ENCODE data around the gene ZMYM2. TPM values are rescaled to one million over a fixed set of nuclear protein-coding genes. Genes with fewer than 3 reads are reported as not detected.
"Not testable (repeated sequence)": the region's sequence is repeated elsewhere in the genome, so short reads cannot be mapped to it uniquely, and the experiment has no call there.

The ZMYM2 gene
- total RNA-seq, 4 donors from 2014 or later = 40.6 to 92.8 (median 50.7) TPM

DNA sequence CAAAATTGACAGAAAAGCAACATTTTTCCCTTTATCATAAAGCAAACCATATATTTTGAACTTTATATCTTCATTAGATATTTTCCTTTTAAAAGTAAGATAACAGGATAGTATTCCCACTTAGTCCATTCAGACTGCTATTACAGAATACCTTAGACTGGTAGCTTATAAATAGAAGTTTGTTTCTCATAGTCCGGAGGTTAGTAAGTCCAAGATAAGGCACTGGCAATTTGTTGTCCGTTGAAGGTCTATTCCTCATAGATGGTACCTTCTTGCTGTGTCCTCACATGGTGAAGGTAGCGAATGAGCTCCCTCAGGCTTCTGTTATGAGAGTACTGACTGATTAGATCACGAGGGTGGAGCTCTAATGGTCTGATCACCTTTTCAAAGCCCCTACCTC is 70.4 kb downstream of the ZMYM2 start:
- H3K9me3 ChIP-seq = no peaks in the 10 kb centered on the region
- no peak overlapping the region for H3K27ac ChIP-seq
- TF ChIP-seq POLR2A (IDR thresholded peaks at IDR 0.05) = no peak
- TF ChIP-seq POLR2AphosphoS5 (IDR thresholded peaks at IDR 0.05) = no peak
- no peak for TF ChIP-seq EP300 (IDR thresholded peaks at IDR 0.05)
- TF ChIP-seq, protein P1, sequence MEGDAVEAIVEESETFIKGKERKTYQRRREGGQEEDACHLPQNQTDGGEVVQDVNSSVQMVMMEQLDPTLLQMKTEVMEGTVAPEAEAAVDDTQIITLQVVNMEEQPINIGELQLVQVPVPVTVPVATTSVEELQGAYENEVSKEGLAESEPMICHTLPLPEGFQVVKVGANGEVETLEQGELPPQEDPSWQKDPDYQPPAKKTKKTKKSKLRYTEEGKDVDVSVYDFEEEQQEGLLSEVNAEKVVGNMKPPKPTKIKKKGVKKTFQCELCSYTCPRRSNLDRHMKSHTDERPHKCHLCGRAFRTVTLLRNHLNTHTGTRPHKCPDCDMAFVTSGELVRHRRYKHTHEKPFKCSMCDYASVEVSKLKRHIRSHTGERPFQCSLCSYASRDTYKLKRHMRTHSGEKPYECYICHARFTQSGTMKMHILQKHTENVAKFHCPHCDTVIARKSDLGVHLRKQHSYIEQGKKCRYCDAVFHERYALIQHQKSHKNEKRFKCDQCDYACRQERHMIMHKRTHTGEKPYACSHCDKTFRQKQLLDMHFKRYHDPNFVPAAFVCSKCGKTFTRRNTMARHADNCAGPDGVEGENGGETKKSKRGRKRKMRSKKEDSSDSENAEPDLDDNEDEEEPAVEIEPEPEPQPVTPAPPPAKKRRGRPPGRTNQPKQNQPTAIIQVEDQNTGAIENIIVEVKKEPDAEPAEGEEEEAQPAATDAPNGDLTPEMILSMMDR (IDR thresholded peaks at IDR 0.05) = no peak
- H3K36me3 ChIP-seq = peaks cover 0 to 80% of the 10 kb centered on the region in 2 donors
- H3K4me1 ChIP-seq = no peaks in the 10 kb centered on the region
- H3K4me3 ChIP-seq = no peak overlapping the region
- H3K27me3 ChIP-seq = no peaks in the 10 kb centered on the region
- no peak for ATAC-seq
- WGBS, 2 donors (ENCODE audit: low coverage in 1 of 2) = 58% methylated on average over 2 of the region's 4 CpGs; no CpG with 5 or more reads in 1 of the 2 donors

DNA sequence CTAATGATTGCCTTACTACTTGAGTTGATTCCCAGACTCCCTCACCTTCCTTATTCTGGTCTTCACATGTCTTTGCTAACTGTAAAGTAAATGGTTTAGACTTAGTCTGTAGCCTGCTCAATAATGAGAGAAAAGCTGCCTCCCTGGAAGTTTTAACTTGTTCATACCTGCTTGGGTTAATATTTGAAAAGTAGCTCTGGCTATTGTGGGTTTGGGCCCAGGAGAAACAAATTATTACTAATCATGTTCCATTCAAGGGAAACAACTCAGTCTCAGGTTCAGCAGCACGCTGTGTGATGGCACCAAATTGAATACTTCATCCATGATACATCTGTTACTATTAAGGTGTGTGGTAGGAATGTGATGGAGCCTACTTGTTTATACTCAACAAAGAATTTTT is 75.0 kb downstream of the ZMYM2 start:
- Histone ChIP-seq H3K4me3 (no peak overlapping the region), H3K27me3 (no peaks in the 10 kb centered on the region), H3K27ac (no peak overlapping the region), H3K36me3 (peaks cover 5 to 95% of the 10 kb centered on the region in 2 donors), H3K9me3 (no peaks in the 10 kb centered on the region), H3K4me1 (no peaks in the 10 kb centered on the region)
- WGBS, 2 donors (ENCODE audit: low coverage in 1 of 2) = 89 to 100% methylated on average over 1 of the region's 1 CpG
- TF ChIP-seq POLR2AphosphoS5 (IDR thresholded peaks at IDR 0.05) = no peak
- TF ChIP-seq, protein P1 (IDR thresholded peaks at IDR 0.05) = no peak
- no peak for TF ChIP-seq EP300 (IDR thresholded peaks at IDR 0.05)
- no peak for TF ChIP-seq POLR2A (IDR thresholded peaks at IDR 0.05)
- no peak for ATAC-seq

GRCh38 chr13:20035130-20035529 is 76.6 kb downstream of the ZMYM2 start:
- H3K4me1 ChIP-seq = no peaks in the 10 kb centered on the region

DNA sequence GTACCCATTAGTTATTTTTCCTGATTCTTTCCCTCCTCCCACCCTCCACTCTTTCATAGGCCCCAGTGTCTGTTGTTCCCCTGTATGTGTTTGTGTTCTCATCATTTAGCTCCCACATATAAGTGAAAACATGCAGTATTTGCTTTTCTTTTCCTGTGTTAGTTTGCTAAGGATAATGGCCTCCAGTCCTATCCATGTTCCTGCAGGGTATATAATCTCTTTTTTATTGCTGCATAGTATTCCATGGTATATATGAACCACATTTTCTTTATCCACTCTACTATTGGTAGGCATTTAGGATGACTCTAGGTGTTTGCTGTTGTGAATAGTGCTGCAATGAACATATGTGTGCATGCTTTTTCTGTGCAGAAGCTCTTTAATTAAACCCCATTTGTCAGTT is 79.4 kb downstream of the ZMYM2 start:
- H3K9me3 ChIP-seq = no peaks in the 10 kb centered on the region
- no peak for ATAC-seq
- no peak overlapping the region for H3K4me3 ChIP-seq
- no peak overlapping the region for H3K27ac ChIP-seq
- TF ChIP-seq, protein P1 (IDR thresholded peaks at IDR 0.05) = no peak
- TF ChIP-seq EP300 (IDR thresholded peaks at IDR 0.05) (no peak), POLR2AphosphoS5 (IDR thresholded peaks at IDR 0.05) (no peak), POLR2A (IDR thresholded peaks at IDR 0.05) (no peak)
- H3K27me3 ChIP-seq = no peaks in the 10 kb centered on the region
- peaks cover 5 to 81% of the 10 kb centered on the region in 2 donors for H3K36me3 ChIP-seq
- no peaks in the 10 kb centered on the region for H3K4me1 ChIP-seq

More at GRCh38 chr13:20035130-20035529, 76.6 kb downstream of the ZMYM2 start:
- Histone ChIP-seq H3K27ac (no peak overlapping the region), H3K27me3 (no peaks in the 10 kb centered on the region), H3K36me3 (peaks cover 5 to 92% of the 10 kb centered on the region in 2 donors), H3K9me3 (no peaks in the 10 kb centered on the region), H3K4me3 (no peak overlapping the region)
- ATAC-seq = no peak
- TF ChIP-seq POLR2A (IDR thresholded peaks at IDR 0.05) (no peak), POLR2AphosphoS5 (IDR thresholded peaks at IDR 0.05) (no peak), EP300 (IDR thresholded peaks at IDR 0.05) (no peak)
- TF ChIP-seq, protein P1 (IDR thresholded peaks at IDR 0.05) = no peak
- 69 to 100% methylated on average over 3 to 4 of the region's 4 CpGs for WGBS, 2 donors (ENCODE audit: low coverage in 1 of 2)

DNA sequence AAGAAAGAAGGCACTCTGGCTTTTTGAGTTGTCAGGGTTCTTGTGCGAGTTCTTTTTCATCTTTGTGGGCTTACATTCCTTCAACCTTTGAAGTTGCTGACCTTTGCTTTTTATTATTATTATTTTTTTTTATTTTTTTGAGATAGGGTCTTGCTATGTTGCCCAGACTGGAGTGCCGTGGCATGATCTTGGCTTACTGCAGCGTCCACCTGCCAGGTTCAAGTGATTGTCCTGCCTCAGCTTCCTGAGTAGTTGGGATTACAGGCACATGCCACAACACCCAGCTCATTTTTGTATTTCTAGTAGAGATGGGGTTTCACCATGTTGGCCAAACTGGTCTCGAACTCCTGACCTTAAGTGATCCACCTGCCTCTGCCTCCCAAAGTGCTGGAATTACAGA is 84.1 kb downstream of the ZMYM2 start:
- 90 to 92% methylated on average over 2 to 4 of the region's 4 CpGs for WGBS, 2 donors (ENCODE audit: low coverage in 1 of 2)
- not testable (repeated sequence) for H3K4me1 ChIP-seq, ATAC-seq, H3K9me3 ChIP-seq, H3K27me3 ChIP-seq, H3K4me3 ChIP-seq, H3K27ac ChIP-seq
- H3K36me3 ChIP-seq = peaks cover 5 to 60% of the 10 kb centered on the region in 2 donors

Data from gastroesophageal sphincter (tissue), 4 donors.